Esophagus squamous epithelium (tissue), 5 donors: ENCODE data around the gene FLYWCH1. TPM values are rescaled to one million over a fixed set of nuclear protein-coding genes. Genes with fewer than 3 reads are reported as not detected.

Experiments
- DNase-seq: peaks from one replicate; lab custom pipeline; 2025; lab: John Stamatoyannopoulos, UW
- H3K27ac ChIP-seq, 4 donors: fragments of 200-600 bp; sonication (generic); one replicate each; pipeline ENCODE4 v1.5.1; 2016 to 2019; ENCODE audit warnings: mild to moderate bottlenecking in 1 of 4
- H3K27me3 ChIP-seq, 4 donors: fragments of 200-600 bp; sonication (generic); 1 replicate in 3 of 4; 2 replicates in 1 of 4; pipeline versions ENCODE4 v1.5.1 to v1.6.0; 2017 to 2021; ENCODE audit warnings: antibody characterized with exemption in 1 of 4
- H3K36me3 ChIP-seq, 3 donors: fragments of 200-600 bp; sonication (generic); one replicate each; pipeline ENCODE4 v1.5.1; 2016 to 2019
- H3K4me1 ChIP-seq, 3 donors: fragments of 200-600 bp; sonication (generic); one replicate each; pipeline ENCODE4 v1.5.1; 2017 to 2019
- H3K4me3 ChIP-seq, 4 donors: fragments of 200-600 bp; sonication (generic); 1 replicate in 3 of 4; 2 replicates in 1 of 4; pipeline ENCODE4 v1.5.1; 2016 to 2019; ENCODE audit warnings: mild to moderate bottlenecking in 2 of 4, moderate library complexity in 1 of 4
- H3K9me3 ChIP-seq, 3 donors: fragments of 200-600 bp; sonication (generic); one replicate each; pipeline ENCODE4 v1.5.1; 2016 to 2019
- POLR2A ChIP-seq, 4 donors: fragments of 450-650 bp; IDR thresholded peaks; one replicate each; pipeline ENCODE4 v1.6.1; 2017; ENCODE audit warnings: antibody characterized with exemption in 4 of 4, mild to moderate bottlenecking in 4 of 4, moderate library complexity in 3 of 4
- WGBS, 2 donors: methylation state at CpG; one replicate each; pipeline ENCODE4 v1.1.5; 2018; 5-methylcytosine and 5-hydroxymethylcytosine counted together
- intact Hi-C: fragments of 100-400 bp; cut with DNase I; formaldehyde crosslinking; loops from one replicate; pipeline ENCODE4 v1.15.0; 2022
- total RNA-seq, 4 donors: library from RNA; depleted of rRNA; stranded (reverse); fragments of >200 nt; gene quantifications; one replicate each; pipeline ENCODE4 v1.1.0, GENCODE V29; 2016
- TF ChIP-seq, protein P1 (sequence below), 6 experiments: fragments of 450-650 bp in 4 of 6; fragments of 200-600 bp in 2 of 6; sonication (generic) in 2 of 6; IDR thresholded peaks; one replicate each; pipeline ENCODE4 v1.5.1; 2016 to 2019; ENCODE audit warnings: antibody characterized with exemption in 6 of 6, mild to moderate bottlenecking in 4 of 6, moderate library complexity in 4 of 6
- donor health status: DM: yes; HTN: yes; CAD: no.

The FLYWCH1 gene
- total RNA-seq, 4 donors from 2014 or later: 25.4 to 52.1 (median 27.1) TPM

DNA sequence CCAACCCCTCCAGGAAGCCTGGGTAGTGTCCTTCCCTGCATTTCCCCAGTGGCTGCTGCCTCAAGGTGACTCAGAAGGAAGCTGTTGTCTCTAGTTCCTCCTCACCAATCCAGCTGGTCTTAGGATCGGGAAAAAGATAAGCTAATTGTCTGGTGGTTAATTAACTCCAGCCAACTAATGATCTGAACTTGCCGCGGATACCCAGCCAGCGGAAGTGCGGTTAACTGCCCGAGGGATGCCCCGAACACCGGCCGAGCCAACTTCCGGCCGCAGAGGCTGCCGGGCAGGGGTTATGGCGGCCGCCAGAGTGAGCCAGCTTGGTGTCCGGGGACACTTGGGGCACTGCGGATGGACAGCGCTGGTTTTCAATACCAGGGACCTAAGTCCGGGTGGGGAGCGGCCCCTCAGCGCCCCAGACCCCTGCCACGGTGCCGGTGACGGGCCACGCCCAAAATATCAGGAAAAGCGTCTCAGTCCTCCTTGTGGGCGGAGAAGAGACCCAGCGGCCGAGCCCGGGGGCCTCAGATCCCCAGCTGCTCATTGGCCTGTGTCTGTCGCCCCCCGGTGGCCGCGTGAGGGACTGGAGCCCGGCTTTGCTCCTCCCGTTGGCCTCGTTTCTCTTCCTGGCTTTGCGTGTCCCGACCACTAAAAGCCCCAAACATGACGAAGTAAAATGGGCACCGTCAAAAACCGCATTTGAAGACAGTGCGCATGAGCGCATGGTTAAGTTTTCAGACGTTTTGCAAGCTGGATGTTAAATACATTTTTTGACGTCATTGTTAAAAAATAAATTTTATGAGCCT is 43.5 kb upstream of the FLYWCH1 start:
- Histone ChIP-seq H3K9me3 (no peaks in the 10 kb centered on the region), H3K27me3 (peaks cover 0 to 8% (median 0%) of the 10 kb centered on the region in 4 donors), H3K27ac (peak overlapping the region; percentile 91 to 98 (median 94)), H3K4me3 (peak overlapping the region; percentile 47 to 89 (median 68)), H3K36me3 (no peaks in the 10 kb centered on the region), H3K4me1 (peaks cover 7 to 15% (median 8%) of the 10 kb centered on the region in 3 donors)
- 0% methylated on average over 7 to 37 of the region's 45 CpGs for WGBS, 2 donors
- peak; percentile 65 for DNase-seq
- TF ChIP-seq, protein P1, sequence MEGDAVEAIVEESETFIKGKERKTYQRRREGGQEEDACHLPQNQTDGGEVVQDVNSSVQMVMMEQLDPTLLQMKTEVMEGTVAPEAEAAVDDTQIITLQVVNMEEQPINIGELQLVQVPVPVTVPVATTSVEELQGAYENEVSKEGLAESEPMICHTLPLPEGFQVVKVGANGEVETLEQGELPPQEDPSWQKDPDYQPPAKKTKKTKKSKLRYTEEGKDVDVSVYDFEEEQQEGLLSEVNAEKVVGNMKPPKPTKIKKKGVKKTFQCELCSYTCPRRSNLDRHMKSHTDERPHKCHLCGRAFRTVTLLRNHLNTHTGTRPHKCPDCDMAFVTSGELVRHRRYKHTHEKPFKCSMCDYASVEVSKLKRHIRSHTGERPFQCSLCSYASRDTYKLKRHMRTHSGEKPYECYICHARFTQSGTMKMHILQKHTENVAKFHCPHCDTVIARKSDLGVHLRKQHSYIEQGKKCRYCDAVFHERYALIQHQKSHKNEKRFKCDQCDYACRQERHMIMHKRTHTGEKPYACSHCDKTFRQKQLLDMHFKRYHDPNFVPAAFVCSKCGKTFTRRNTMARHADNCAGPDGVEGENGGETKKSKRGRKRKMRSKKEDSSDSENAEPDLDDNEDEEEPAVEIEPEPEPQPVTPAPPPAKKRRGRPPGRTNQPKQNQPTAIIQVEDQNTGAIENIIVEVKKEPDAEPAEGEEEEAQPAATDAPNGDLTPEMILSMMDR (IDR thresholded peaks at IDR 0.05): peak; percentile 92 to 99 (median 98)
- peak in 2 of 4 donors; percentile 31 to 52 for TF ChIP-seq POLR2A (IDR thresholded peaks at IDR 0.05)
- intact Hi-C loops: no loop called here

- intact Hi-C loops: no loop called here
- Histone ChIP-seq H3K27ac (no peak overlapping the region), H3K36me3 (no peaks in the 10 kb centered on the region), H3K4me3 (no peak overlapping the region), H3K4me1 (peaks cover 8 to 24% (median 12%) of the 10 kb centered on the region in 3 donors), H3K9me3 (no peaks in the 10 kb centered on the region), H3K27me3 (peaks cover 0 to 3% (median 0%) of the 10 kb centered on the region in 4 donors)
- WGBS, 2 donors: 79 to 85% methylated on average over 4 to 6 of the region's 6 CpGs
- TF ChIP-seq, protein P1 (IDR thresholded peaks at IDR 0.05): no peak
- no peak for TF ChIP-seq POLR2A (IDR thresholded peaks at IDR 0.05)
- no peak for DNase-seq
These were observed 39.8 kb upstream of the FLYWCH1 start for GRCh38 chr16:2871926-2872325.

DNA sequence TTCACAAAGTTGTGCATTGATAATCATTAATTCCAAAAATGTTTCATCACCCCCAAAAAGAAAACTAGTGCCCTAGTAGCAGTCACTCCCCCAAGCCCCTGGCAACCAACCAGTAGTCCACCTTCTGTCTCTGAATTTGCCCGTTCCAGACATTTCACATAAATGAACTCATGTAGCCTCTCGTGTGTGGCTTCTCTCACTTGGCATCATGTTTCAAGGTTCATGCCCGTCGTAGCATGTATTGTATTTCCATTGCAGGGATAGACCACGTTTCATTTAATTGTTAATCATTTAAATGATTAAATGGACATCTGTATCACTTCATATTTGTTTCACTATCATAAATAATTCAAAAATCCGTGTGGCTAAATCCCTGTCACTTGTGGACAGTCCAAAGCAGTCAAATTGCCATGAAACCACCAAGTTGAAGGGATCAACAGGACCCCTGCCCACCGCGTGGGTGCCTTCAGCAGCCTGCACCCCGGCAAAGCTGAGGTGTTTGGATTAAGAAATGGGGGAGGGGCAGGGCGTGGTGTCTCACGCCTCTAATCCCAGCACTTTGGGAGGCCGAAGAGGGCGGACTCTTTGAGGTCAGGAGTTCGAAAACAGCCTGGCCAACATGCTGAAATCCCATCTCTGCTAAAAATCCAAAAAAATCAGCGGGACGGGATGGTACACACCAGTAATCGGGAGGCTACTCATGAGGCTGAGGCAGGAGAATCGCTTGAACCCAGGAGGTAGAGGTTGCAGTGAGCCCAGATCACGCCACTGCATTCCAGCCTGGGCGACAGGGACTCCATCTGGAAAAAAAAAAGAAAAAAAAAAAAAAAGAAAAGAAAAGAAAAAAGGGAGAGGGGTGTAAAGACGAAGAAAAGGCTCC is 37.5 kb upstream of the FLYWCH1 start:
- peaks cover 0 to 9% (median 5%) of the 10 kb centered on the region in 3 donors for H3K4me1 ChIP-seq
- DNase-seq: no peak
- TF ChIP-seq POLR2A (IDR thresholded peaks at IDR 0.05): no peak
- TF ChIP-seq, protein P1 (IDR thresholded peaks at IDR 0.05): no peak
- H3K36me3 ChIP-seq: no peaks in the 10 kb centered on the region
- H3K4me3 ChIP-seq: no peak overlapping the region
- no peak overlapping the region for H3K27ac ChIP-seq
- H3K27me3 ChIP-seq: peaks cover 0 to 3% (median 0%) of the 10 kb centered on the region in 4 donors
- 46 to 48% methylated on average over 17 to 21 of the region's 21 CpGs for WGBS, 2 donors
- H3K9me3 ChIP-seq: no peaks in the 10 kb centered on the region
- intact Hi-C loops: no loop called here

GRCh38 chr16:2874912-2875362 is 36.8 kb upstream of the FLYWCH1 start:
- DNase-seq: peak; percentile 14
- H3K36me3 ChIP-seq: no peaks in the 10 kb centered on the region
- H3K9me3 ChIP-seq: no peaks in the 10 kb centered on the region
- intact Hi-C loops: loop anchor here (5.0 kb wide), 1 partner anchor 47 kb away; no protein-coding TSS in a partner anchor
- peaks cover 0 to 9% (median 5%) of the 10 kb centered on the region in 3 donors for H3K4me1 ChIP-seq
- H3K27me3 ChIP-seq: peaks cover 0 to 3% (median 0%) of the 10 kb centered on the region in 4 donors
- TF ChIP-seq, protein P1 (IDR thresholded peaks at IDR 0.05): peak; percentile 62 to 99 (median 96)
- TF ChIP-seq POLR2A (IDR thresholded peaks at IDR 0.05): no peak
- WGBS, 2 donors: 2 to 11% methylated on average over 23 of the region's 25 CpGs
- H3K4me3 ChIP-seq: no peak overlapping the region
- H3K27ac ChIP-seq: no peak overlapping the region
